ENCODE data around the gene IGFBP2. TPM values are rescaled to one million over a fixed set of nuclear protein-coding genes. Genes with fewer than 3 reads are reported as not detected.

IGFBP2 gene
- total and polyA plus RNA-seq, 12 donors = 26.0 to 361 (median 109) TPM

DNA sequence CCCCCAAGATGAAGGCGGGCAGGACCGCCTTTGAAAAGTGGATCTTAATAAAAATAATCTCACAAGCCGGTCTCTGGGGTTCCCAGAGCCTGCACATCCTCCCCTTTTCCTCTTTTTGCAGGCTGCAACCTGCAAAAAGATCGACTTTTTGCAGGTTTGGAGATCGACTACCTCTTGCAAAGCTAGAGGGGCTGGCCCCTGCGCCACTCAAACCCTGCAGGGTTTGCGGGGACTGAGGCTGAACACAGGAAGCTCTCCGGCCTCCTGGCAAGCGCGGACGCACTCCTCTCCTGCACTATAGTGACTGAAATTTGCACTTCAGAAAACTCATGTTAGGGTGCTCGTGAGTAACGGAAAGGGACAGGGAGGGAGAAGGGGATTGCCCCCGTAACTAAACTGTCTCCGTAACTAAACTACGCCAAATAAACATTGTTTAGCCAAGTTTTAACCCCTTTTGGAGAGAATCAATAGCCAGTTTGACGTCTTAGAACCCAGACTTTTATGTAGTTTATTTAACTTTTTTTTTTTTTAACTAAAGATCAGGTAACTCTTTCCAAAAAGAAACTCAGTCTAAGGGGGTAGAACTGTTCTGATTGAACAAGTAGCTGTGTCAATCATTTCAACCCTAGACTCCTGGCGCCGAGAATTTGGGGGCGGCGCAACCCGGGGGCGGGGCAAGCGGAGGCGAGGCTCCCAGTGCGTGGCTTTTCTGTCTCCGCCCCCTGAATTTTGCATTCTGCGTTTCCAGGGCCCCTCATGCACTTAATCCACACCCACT is 59.6 kb downstream of the IGFBP2 start:
- peak overlapping the region; percentile 26 to 75 (median 71) for H3K4me3 ChIP-seq
- H3K9me3 ChIP-seq = no peaks in the 10 kb centered on the region
- peaks cover 0 to 14% (median 0%) of the 10 kb centered on the region in 9 donors for H3K36me3 ChIP-seq
- peak; percentile 88 to 93 for DNase-seq
- peaks cover 11 to 77% (median 62%) of the 10 kb centered on the region in 9 donors for H3K4me1 ChIP-seq
- peaks cover 0 to 91% (median 0%) of the 10 kb centered on the region in 7 donors for H3K27me3 ChIP-seq
- intact Hi-C loops (cut with DNase I) = loop anchor here in 6 of 10 donors (5.0 to 10.0 kb wide), 8 partner anchors 82 to 1022 kb away; no protein-coding TSS in a partner anchor
- H3K27ac ChIP-seq = peak overlapping the region; percentile 66 to 95 (median 85)
- TF ChIP-seq, protein P1, sequence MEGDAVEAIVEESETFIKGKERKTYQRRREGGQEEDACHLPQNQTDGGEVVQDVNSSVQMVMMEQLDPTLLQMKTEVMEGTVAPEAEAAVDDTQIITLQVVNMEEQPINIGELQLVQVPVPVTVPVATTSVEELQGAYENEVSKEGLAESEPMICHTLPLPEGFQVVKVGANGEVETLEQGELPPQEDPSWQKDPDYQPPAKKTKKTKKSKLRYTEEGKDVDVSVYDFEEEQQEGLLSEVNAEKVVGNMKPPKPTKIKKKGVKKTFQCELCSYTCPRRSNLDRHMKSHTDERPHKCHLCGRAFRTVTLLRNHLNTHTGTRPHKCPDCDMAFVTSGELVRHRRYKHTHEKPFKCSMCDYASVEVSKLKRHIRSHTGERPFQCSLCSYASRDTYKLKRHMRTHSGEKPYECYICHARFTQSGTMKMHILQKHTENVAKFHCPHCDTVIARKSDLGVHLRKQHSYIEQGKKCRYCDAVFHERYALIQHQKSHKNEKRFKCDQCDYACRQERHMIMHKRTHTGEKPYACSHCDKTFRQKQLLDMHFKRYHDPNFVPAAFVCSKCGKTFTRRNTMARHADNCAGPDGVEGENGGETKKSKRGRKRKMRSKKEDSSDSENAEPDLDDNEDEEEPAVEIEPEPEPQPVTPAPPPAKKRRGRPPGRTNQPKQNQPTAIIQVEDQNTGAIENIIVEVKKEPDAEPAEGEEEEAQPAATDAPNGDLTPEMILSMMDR (IDR thresholded peaks at IDR 0.05) = no peak
- 1% methylated on average over 28 of the region's 28 CpGs for WGBS, 2 donors
- ATAC-seq = peak; percentile 48 to 77 (median 64)

DNA sequence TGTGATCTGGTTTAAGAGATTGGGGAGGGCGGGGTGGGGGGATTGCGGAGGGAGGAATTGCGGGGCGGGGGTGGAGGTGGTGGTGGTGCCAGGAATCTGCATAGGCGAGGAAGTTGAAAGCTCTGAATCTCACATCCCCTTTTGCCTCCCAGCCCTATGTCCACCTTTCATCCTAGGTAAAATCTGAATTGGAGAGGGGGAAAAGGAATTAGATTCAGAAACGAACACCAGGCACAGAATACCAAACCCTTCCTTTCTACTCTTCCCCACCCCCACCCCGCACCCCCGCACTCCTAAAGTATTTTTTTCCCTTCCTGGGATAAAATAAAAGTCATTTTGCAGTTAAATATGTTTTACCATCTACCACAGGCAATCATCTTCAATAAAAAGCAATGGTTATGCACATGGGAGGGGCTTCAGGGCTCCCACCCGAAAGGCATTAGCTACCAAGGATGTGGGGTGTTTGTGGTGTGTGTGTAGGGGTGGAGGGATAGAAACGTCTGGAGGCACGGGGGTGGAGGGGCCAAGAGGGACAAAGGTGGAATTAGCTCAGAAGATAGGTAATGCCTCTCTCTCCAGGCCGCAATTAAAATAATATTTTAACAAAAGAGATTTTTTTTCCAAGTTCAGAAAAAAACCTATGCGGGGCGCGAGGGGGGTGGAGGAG is 60.3 kb downstream of the IGFBP2 start:
- no peaks in the 10 kb centered on the region for H3K9me3 ChIP-seq
- DNase-seq = no peak
- ATAC-seq = no peak
- H3K27me3 ChIP-seq = peaks cover 0 to 96% (median 0%) of the 10 kb centered on the region in 7 donors
- H3K4me1 ChIP-seq = peaks cover 11 to 79% (median 62%) of the 10 kb centered on the region in 9 donors
- intact Hi-C loops (cut with DNase I) = loop anchor here in 6 of 10 donors (5.0 to 10.0 kb wide), 8 partner anchors 81 to 1021 kb away; no protein-coding TSS in a partner anchor
- H3K36me3 ChIP-seq = peaks cover 0 to 7% (median 0%) of the 10 kb centered on the region in 9 donors
- H3K27ac ChIP-seq = peak overlapping the region; percentile 44 to 95 (median 86)
- TF ChIP-seq, protein P1 (IDR thresholded peaks at IDR 0.05) = no peak
- WGBS, 2 donors = 1 to 7% methylated on average over 15 of the region's 15 CpGs
- peak overlapping the region; percentile 19 to 75 (median 71) for H3K4me3 ChIP-seq

DNA sequence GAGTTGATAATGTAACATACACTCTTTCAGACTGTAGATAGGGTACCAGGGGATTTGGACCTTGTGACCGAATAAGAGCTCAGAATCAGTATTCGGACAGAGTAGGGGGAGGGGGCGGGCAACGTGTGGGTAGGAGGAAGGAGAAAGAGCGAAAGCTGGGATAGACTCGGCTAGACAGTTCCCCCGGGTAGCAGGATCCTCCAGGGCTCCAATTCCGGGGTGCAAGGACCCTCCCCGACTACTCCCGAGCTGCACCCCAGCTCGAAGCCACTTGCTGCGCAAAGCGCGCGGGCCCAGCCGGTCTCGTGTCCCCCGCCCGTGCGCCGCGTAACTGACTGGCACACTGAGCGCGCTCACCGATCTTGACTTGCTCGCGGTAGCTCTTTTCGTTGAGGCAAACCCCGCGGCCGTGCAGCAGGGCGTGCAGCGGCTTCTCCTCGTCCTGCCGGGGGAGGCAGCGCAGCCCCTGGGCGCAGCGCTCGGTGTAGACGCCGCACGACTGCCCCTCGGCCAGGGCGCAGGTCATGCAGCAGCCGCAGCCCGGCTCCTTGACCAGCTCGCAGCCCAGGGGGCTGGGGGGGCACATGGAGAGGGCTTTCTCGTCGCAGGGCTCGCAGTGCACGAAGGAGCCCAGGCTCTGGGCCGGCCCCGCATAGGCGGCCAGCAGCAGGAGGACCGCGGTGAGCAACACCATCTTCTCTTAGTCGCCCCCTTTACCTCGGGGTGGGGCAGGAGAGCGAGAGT is 61.0 kb downstream of the IGFBP2 start:
- Histone ChIP-seq H3K27ac (peak overlapping the region; percentile 64 to 95 (median 86)), H3K4me3 (peak overlapping the region; percentile 19 to 75 (median 71)), H3K9me3 (no peaks in the 10 kb centered on the region), H3K36me3 (peaks cover 0 to 1% (median 0%) of the 10 kb centered on the region in 9 donors), H3K4me1 (peaks cover 11 to 79% (median 60%) of the 10 kb centered on the region in 9 donors), H3K27me3 (peaks cover 0 to 96% (median 0%) of the 10 kb centered on the region in 7 donors)
- WGBS, 2 donors = 1% methylated on average over 55 to 59 of the region's 59 CpGs
- TF ChIP-seq, protein P1 (IDR thresholded peaks at IDR 0.05) = no peak
- intact Hi-C loops (cut with DNase I) = loop anchor here in 6 of 10 donors (5.0 to 10.0 kb wide), 8 partner anchors 81 to 1021 kb away; no protein-coding TSS in a partner anchor
- peak; percentile 3 to 39 (median 12) for ATAC-seq
- DNase-seq = peak in 1 of 2 donors; percentile 67
